HEK293 (cell line): ENCODE measurements around the gene ZNF529.

Experiments used
- BCL6B ChIP-seq: fragments of 450-650 bp; formaldehyde crosslinking; IDR thresholded peaks from 2 replicates; pipeline ENCODE4 v1.5.1; 2017; ENCODE audit warnings: missing biosample characterization, missing genetic modification characterization
- ELK4 ChIP-seq: IDR thresholded peaks from 2 replicates; pipeline ENCODE4 v1.6.1; 2011; ENCODE audit warnings: mild to moderate bottlenecking, low read depth, low read length, borderline replicate concordance
- HOXA7 ChIP-seq: sonication (generic); formaldehyde crosslinking; IDR thresholded peaks from 2 replicates; pipeline ENCODE4 v1.8.1; 2022; ENCODE audit warnings: missing genetic modification reagents, borderline replicate concordance
- HOXC10 ChIP-seq: sonication (generic); formaldehyde crosslinking; IDR thresholded peaks from 2 replicates; pipeline ENCODE4 v1.8.1; 2023; ENCODE audit warnings: mild to moderate bottlenecking, missing genetic modification reagents
- KLF7 ChIP-seq: fragments of 450-650 bp; formaldehyde crosslinking; IDR thresholded peaks from 2 replicates; pipeline ENCODE4 v1.5.1; 2016; ENCODE audit warnings: missing biosample characterization, missing genetic modification characterization, borderline replicate concordance
- KLF8 ChIP-seq: fragments of 450-650 bp; formaldehyde crosslinking; IDR thresholded peaks from 2 replicates; pipeline ENCODE4 v1.5.1; 2016; ENCODE audit warnings: missing biosample characterization, missing genetic modification characterization
- PRDM4 ChIP-seq: fragments of 450-650 bp; formaldehyde crosslinking; IDR thresholded peaks from 2 replicates; pipeline ENCODE4 v1.5.1; 2017; ENCODE audit warnings: missing biosample characterization, missing genetic modification characterization
- RBAK ChIP-seq: fragments of 450-650 bp; formaldehyde crosslinking; IDR thresholded peaks from 2 replicates; pipeline ENCODE4 v1.5.1; 2016; ENCODE audit warnings: missing biosample characterization, missing genetic modification characterization
- TRIM28 ChIP-seq: IDR thresholded peaks from 2 replicates; pipeline ENCODE4 v1.6.1; 2011; ENCODE audit warnings: low read length, control low read depth, borderline replicate concordance
- YY1 ChIP-seq: fragments of 450-650 bp; formaldehyde crosslinking; IDR thresholded peaks from 2 replicates; pipeline ENCODE4 v1.5.1; 2018; ENCODE audit warnings: missing biosample characterization, missing genetic modification characterization
- ZBTB1 ChIP-seq: fragments of 450-650 bp; formaldehyde crosslinking; IDR thresholded peaks from 2 replicates; pipeline ENCODE4 v1.5.1; 2016; ENCODE audit warnings: missing biosample characterization, missing genetic modification characterization
- ZBTB11 ChIP-seq: fragments of 450-650 bp; formaldehyde crosslinking; conservative IDR thresholded peaks from 2 replicates; pipeline ENCODE4 v1.5.1; 2016; ENCODE audit warnings: low read depth, missing biosample characterization, missing genetic modification characterization
- ZBTB48 ChIP-seq: fragments of 450-650 bp; formaldehyde crosslinking; IDR thresholded peaks from 2 replicates; pipeline ENCODE4 v1.5.1; 2016; ENCODE audit warnings: missing biosample characterization, missing genetic modification characterization
- ZEB2 ChIP-seq: fragments of 450-650 bp; formaldehyde crosslinking; IDR thresholded peaks from 2 replicates; pipeline ENCODE4 v1.5.1; 2016; ENCODE audit warnings: missing biosample characterization, missing genetic modification characterization
- ZFP69B ChIP-seq: fragments of 450-650 bp; formaldehyde crosslinking; IDR thresholded peaks from 2 replicates; pipeline ENCODE4 v1.5.1; 2016; ENCODE audit warnings: missing biosample characterization, missing genetic modification characterization
- ZNF140 ChIP-seq: fragments of 450-650 bp; formaldehyde crosslinking; IDR thresholded peaks from 2 replicates; pipeline ENCODE4 v1.5.1; 2016; ENCODE audit warnings: missing biosample characterization, missing genetic modification characterization
- ZNF169 ChIP-seq: fragments of 450-650 bp; formaldehyde crosslinking; IDR thresholded peaks from 2 replicates; pipeline ENCODE4 v1.5.1; 2016; ENCODE audit warnings: missing biosample characterization, missing genetic modification characterization
- ZNF292 ChIP-seq: fragments of 450-650 bp; formaldehyde crosslinking; IDR thresholded peaks from 2 replicates; pipeline ENCODE4 v1.5.1; 2016; ENCODE audit warnings: low read depth, missing biosample characterization, missing genetic modification characterization, borderline replicate concordance
- ZNF335 ChIP-seq: fragments of 450-650 bp; formaldehyde crosslinking; conservative IDR thresholded peaks from 2 replicates; pipeline ENCODE4 v1.5.1; 2016; ENCODE audit warnings: missing biosample characterization, missing genetic modification characterization
- ZNF366 ChIP-seq: fragments of 450-650 bp; formaldehyde crosslinking; conservative IDR thresholded peaks from 2 replicates; pipeline ENCODE4 v1.5.1; 2016; ENCODE audit warnings: missing biosample characterization, missing genetic modification characterization
- ZNF391 ChIP-seq: fragments of 450-650 bp; formaldehyde crosslinking; IDR thresholded peaks from 2 replicates; pipeline ENCODE4 v1.5.1; 2016; ENCODE audit warnings: low read depth, missing biosample characterization, missing genetic modification characterization, borderline replicate concordance
- ZNF394 ChIP-seq: fragments of 450-650 bp; formaldehyde crosslinking; IDR thresholded peaks from 2 replicates; pipeline ENCODE4 v1.5.1; 2016; ENCODE audit warnings: missing biosample characterization, missing genetic modification characterization, mild to moderate bottlenecking, moderate library complexity, borderline replicate concordance
- ZNF404 ChIP-seq: fragments of 450-650 bp; formaldehyde crosslinking; IDR thresholded peaks from 2 replicates; pipeline ENCODE4 v1.5.1; 2017; ENCODE audit warnings: missing biosample characterization, missing genetic modification characterization
- ZNF449 ChIP-seq: fragments of 450-650 bp; formaldehyde crosslinking; IDR thresholded peaks from 2 replicates; pipeline ENCODE4 v1.5.1; 2017; ENCODE audit warnings: missing biosample characterization, mild to moderate bottlenecking, missing genetic modification characterization, moderate library complexity
- ZNF621 ChIP-seq: fragments of 450-650 bp; formaldehyde crosslinking; IDR thresholded peaks from 2 replicates; pipeline ENCODE4 v1.5.1; 2017; ENCODE audit warnings: missing biosample characterization, missing genetic modification characterization
- ZNF623 ChIP-seq: fragments of 450-650 bp; formaldehyde crosslinking; IDR thresholded peaks from 2 replicates; pipeline ENCODE4 v1.5.1; 2016; ENCODE audit warnings: missing biosample characterization, missing genetic modification characterization
- ZNF664 ChIP-seq: fragments of 450-650 bp; formaldehyde crosslinking; IDR thresholded peaks from 2 replicates; pipeline ENCODE4 v1.5.1; 2016; ENCODE audit warnings: missing biosample characterization, missing genetic modification characterization
- ZNF707 ChIP-seq: fragments of 450-650 bp; formaldehyde crosslinking; IDR thresholded peaks from 2 replicates; pipeline ENCODE4 v1.5.1; 2016; ENCODE audit warnings: missing biosample characterization, missing genetic modification characterization
- ZNF785 ChIP-seq: fragments of 450-650 bp; formaldehyde crosslinking; IDR thresholded peaks from 2 replicates; pipeline ENCODE4 v1.5.1; 2016; ENCODE audit warnings: missing biosample characterization, missing genetic modification characterization
- ZNF792 ChIP-seq: fragments of 450-650 bp; formaldehyde crosslinking; IDR thresholded peaks from 2 replicates; pipeline ENCODE4 v1.5.1; 2016; ENCODE audit warnings: missing biosample characterization, missing genetic modification characterization
- ZNF843 ChIP-seq: fragments of 450-650 bp; formaldehyde crosslinking; IDR thresholded peaks from 2 replicates; pipeline ENCODE4 v1.5.1; 2016; ENCODE audit warnings: missing biosample characterization, missing genetic modification characterization
- ZSCAN16 ChIP-seq: fragments of 450-650 bp; formaldehyde crosslinking; IDR thresholded peaks from 2 replicates; pipeline ENCODE4 v1.5.1; 2016; ENCODE audit warnings: missing biosample characterization, missing genetic modification characterization

Gene ZNF529

GRCh38 chr19:36528921-36529518, 44.1 kb downstream of the ZNF529 start (continued):
- TF ChIP-seq KLF7 (tag by site-specific recombination) (no peak), ZNF366 (tag by site-specific recombination) (no peak), ZSCAN16 (tag by site-specific recombination) (0 out of 2 replicates have a peak, but pooled peaks have one; percentile 17), ZNF140 (no peak), ZNF621 (peak; percentile 30; the same call in 1 of the 2 replicates), YY1 (tag by site-specific recombination) (no peak), ZNF335 (tag by site-specific recombination) (peak; percentile 99), TRIM28 (no peak), ZNF785 (tag by site-specific recombination) (peak; percentile 95; the same call in 1 of the 2 replicates), PRDM4 (peak; percentile 8; the same call in 1 of the 2 replicates), ZEB2 (tag by site-specific recombination) (no peak; the same call in 1 of the 2 replicates), ZNF292 (tag by site-specific recombination) (no peak), ELK4 (no peak), ZNF623 (tag by site-specific recombination) (no peak), ZNF664 (peak; percentile 28; the same call in 1 of the 2 replicates), RBAK (tag by site-specific recombination) (peak; percentile 91), ZNF391 (peak; percentile 95; the same call in 1 of the 2 replicates), BCL6B (no peak), HOXC10 (no peak), ZNF792 (tag by site-specific recombination) (peak; percentile 93), ZBTB1 (tag by site-specific recombination) (no peak), ZNF394 (tag by site-specific recombination) (no peak), ZNF404 (tag by site-specific recombination) (no peak), ZFP69B (peak; percentile 85), ZNF707 (no peak), KLF8 (tag by site-specific recombination) (no peak), ZNF169 (tag by site-specific recombination) (peak; percentile 94), HOXA7 (CRISPR knock-in tag) (no peak), ZBTB48 (tag by site-specific recombination) (0 out of 2 replicates have a peak, but pooled peaks have one; percentile 20), ZBTB11 (no peak), ZNF449 (no peak), ZNF843 (tag by site-specific recombination) (no peak)
